GM20431 (cell line): ENCODE measurements around the gene ZNF432.
"Not testable (repeated sequence)": the region's sequence is repeated elsewhere in the genome, so short reads cannot be mapped to it uniquely, and the experiment has no call there.

Experiments used
- in situ Hi-C: fragments of 300-500 bp; cut with MseI, MboI; formaldehyde crosslinking; loops from one replicate; pipeline ENCODE4 v1.15.0; 2020; ENCODE audit warnings: low sequenced_read_pairs; ENCODE audit not compliant: unreplicated experiment

Gene ZNF432

GRCh38 chr19:52048555-52049501, at the start of gene ZNF432:
ZNF432 (minus strand) TSS chr19:52048838; CDS start chr19:52046868, 1,970 bp downstream.
- in situ Hi-C loops, result no loop called here

- in situ Hi-C loops, result not testable (repeated sequence)
Measured at GRCh38 chr19:52096416-52096815, 47.8 kb upstream of the ZNF432 start.

- in situ Hi-C loops, result no loop called here
Measured at GRCh38 chr19:52095172-52096014, 46.8 kb upstream of the ZNF432 start, which contains the start of gene ZNF841. ZNF841 (minus strand) TSS chr19:52095765; CDS start chr19:52084801, 10,964 bp downstream.

GRCh38 chr19:52094526-52095130, 46.0 kb upstream of the ZNF432 start:
- in situ Hi-C loops, result no loop called here

- in situ Hi-C loops, result no loop called here
Measured at GRCh38 chr19:52086481-52086880, 37.8 kb upstream of the ZNF432 start.

- in situ Hi-C loops, result no loop called here
Measured at GRCh38 chr19:52070496-52070895, 21.9 kb upstream of the ZNF432 start.

GRCh38 chr19:52069653-52070052, 21.0 kb upstream of the ZNF432 start:
- in situ Hi-C loops, result no loop called here

GRCh38 chr19:52066258-52066863, 17.7 kb upstream of the ZNF432 start:
- in situ Hi-C loops, result no loop called here

GRCh38 chr19:52065399-52065798, 16.8 kb upstream of the ZNF432 start:
- in situ Hi-C loops, result no loop called here

- in situ Hi-C loops, result not testable (repeated sequence)
Measured at GRCh38 chr19:52056480-52056879, 7.8 kb upstream of the ZNF432 start.

GRCh38 chr19:52051736-52052135, 3.1 kb upstream of the ZNF432 start:
- in situ Hi-C loops, result not testable (repeated sequence)

GRCh38 chr19:52039169-52039568, 9.5 kb downstream of the ZNF432 start:
- in situ Hi-C loops, result no loop called here

GRCh38 chr19:52034051-52034728, 14.4 kb downstream of the ZNF432 start:
- in situ Hi-C loops, result no loop called here

GRCh38 chr19:52028780-52029123, 19.9 kb downstream of the ZNF432 start:
- in situ Hi-C loops, result no loop called here

GRCh38 chr19:52028027-52028779, 20.4 kb downstream of the ZNF432 start, which contains the start of gene ZNF614:
ZNF614 (minus strand) TSS chr19:52028379; CDS start chr19:52025745, 2,634 bp downstream.
- in situ Hi-C loops, result no loop called here

GRCh38 chr19:52026255-52026990, 22.2 kb downstream of the ZNF432 start:
- in situ Hi-C loops, result not testable (repeated sequence)

- in situ Hi-C loops, result not testable (repeated sequence)
Measured at GRCh38 chr19:52024478-52024877, 24.2 kb downstream of the ZNF432 start.

- in situ Hi-C loops, result no loop called here
Measured at GRCh38 chr19:52022193-52022592, 26.4 kb downstream of the ZNF432 start.
